ENCODE results near the gene BTN3A1.

Gene BTN3A1

DNA sequence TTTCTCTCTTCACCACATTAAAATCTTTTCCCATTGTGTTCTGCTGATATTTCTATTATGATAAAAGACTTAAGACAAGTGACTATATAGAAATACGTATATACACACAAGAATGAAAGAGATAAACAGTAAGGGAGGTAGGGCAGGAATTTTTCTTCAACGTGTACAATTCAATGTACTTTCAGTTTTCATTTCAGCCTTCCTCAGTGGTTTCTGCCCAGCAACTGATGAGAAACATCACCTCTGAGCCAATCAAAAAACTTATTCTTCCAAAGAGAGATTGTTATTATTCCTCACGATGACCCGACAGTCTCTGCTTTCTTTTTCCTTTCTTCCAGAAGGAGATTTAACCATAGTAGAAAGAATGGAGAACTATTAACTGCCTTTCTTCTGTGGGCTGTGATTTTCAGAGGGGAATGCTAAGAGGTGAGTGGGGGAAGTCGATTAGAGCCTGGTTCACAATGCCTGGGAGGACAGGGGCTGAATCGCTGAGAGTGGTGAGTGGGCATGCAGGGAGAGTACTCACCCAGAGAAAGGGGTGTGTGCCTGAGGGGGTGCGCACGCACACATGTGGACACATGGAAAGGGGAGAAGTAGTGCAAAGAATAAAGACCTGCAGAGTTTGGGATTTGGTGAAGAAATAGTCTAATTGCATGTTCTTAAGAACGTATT lies at the start of gene BTN3A1:
Gene BTN3A1 (plus strand): TSS at position 289 of the 672 bp plus-strand sequence. CDS start 3,289 bp downstream, outside the sequence.
- H3K27ac ChIP-seq (ENCODE audit: low read depth, low read length), result no peak within 1 kb of the TSS
- peaks cover 24% of the 10 kb centered on the region for H3K4me1 ChIP-seq (ENCODE audit: control insufficient read depth, low read length)

DNA sequence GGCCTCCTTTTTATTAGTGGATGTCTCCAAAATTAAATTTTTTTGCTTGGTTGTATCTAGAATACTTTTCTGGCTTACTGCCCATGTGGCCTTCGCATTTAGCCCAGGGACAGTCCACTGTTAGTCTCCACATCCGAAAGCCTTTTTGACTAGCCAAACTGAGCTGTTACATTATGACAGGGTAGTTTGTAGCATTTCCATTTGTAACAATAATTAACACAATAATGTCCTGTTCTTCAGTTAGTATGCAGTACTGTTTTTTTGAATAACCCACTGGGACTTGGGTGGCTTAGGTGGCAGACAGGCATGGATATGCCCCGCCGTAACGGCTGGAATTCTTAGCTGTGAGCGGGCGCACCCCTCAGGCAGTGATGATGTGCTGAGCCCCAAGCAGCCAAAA lies 49.8 kb upstream of the BTN3A1 start:
- TF ChIP-seq EZH2phosphoT487 (IDR thresholded peaks at IDR 0.05; ENCODE audit: borderline replicate concordance, low read length), result no peak
- no peak for TF ChIP-seq CTCF (IDR thresholded peaks at IDR 0.05; ENCODE audit: low read depth, low read length, poor library complexity, severe bottlenecking)
- no peaks in the 10 kb centered on the region for H3K79me2 ChIP-seq (ENCODE audit: control insufficient read depth, low read length)
- no peaks in the 10 kb centered on the region for H3K4me1 ChIP-seq (ENCODE audit: control insufficient read depth, low read length)
- H3K4me2 ChIP-seq (ENCODE audit: low read length), result no peak overlapping the region
- no peaks in the 10 kb centered on the region for H3K9me3 ChIP-seq (ENCODE audit: control insufficient read depth, insufficient read depth, low read length)
- no peak overlapping the region for H3K4me3 ChIP-seq (ENCODE audit: low read length)
- H3K27ac ChIP-seq (ENCODE audit: low read depth, low read length), result no peak overlapping the region
- H3K36me3 ChIP-seq (ENCODE audit: control insufficient read depth, low read length), result no peaks in the 10 kb centered on the region
- no peaks in the 10 kb centered on the region for H3F3A ChIP-seq (ENCODE audit: control insufficient read depth, insufficient read depth)
- H3K9me2 ChIP-seq (replicated peaks; ENCODE audit: control insufficient read depth, low read length), result no peaks in the 10 kb centered on the region
- H4K20me1 ChIP-seq (ENCODE audit: control insufficient read depth, insufficient read depth, low read depth, low read length), result no peaks in the 10 kb centered on the region
- H3K27me3 ChIP-seq (ENCODE audit: control insufficient read depth, low read length), result peaks cover 14% of the 10 kb centered on the region; the same call in 1 of the 2 replicates

More for the DNA sequence above, at the start of gene BTN3A1:
- Histone ChIP-seq H4K20me1 (ENCODE audit: control insufficient read depth, insufficient read depth, low read depth, low read length) (no peaks in the 10 kb centered on the region), H3K36me3 (ENCODE audit: control insufficient read depth, low read length) (no peaks in the 10 kb centered on the region), H3K9me2 (replicated peaks; ENCODE audit: control insufficient read depth, low read length) (no peaks in the 10 kb centered on the region), H3K4me2 (ENCODE audit: low read length) (peak within 1 kb of the TSS; percentile 92), H3K9me3 (ENCODE audit: control insufficient read depth, insufficient read depth, low read length) (no peaks in the 10 kb centered on the region), H3K79me2 (ENCODE audit: control insufficient read depth, low read length) (no peaks in the 10 kb centered on the region), H3F3A (ENCODE audit: control insufficient read depth, insufficient read depth) (no peaks in the 10 kb centered on the region), H3K4me3 (ENCODE audit: low read length) (peak within 1 kb of the TSS; percentile 88), H3K27me3 (ENCODE audit: control insufficient read depth, low read length) (no peaks in the 10 kb centered on the region)
- TF ChIP-seq CTCF (IDR thresholded peaks at IDR 0.05; ENCODE audit: low read depth, low read length, poor library complexity, severe bottlenecking), result no peak
- TF ChIP-seq EZH2phosphoT487 (IDR thresholded peaks at IDR 0.05; ENCODE audit: borderline replicate concordance, low read length), result no peak

DNA sequence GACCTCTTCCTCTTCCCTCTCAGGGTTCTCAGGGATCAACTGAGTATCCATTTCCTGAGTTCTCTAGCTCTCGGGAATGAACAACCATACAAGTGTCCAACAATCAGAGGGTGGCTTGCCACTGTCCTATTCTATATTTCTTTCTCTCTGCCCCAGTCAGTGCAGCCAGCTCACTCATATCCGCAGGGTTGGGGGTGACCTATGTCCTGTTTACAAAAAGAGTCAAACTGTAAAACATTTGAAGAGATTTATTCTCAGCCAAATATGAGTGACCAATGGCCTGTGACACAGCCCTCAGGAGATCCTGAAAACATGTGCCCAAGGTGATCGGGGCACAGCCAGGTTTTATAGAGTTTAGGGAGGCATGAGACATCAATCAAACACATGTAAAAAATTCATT lies 47.9 kb upstream of the BTN3A1 start:
- H3K4me2 ChIP-seq (ENCODE audit: low read length), result no peak overlapping the region
- no peaks in the 10 kb centered on the region for H3F3A ChIP-seq (ENCODE audit: control insufficient read depth, insufficient read depth)
- no peaks in the 10 kb centered on the region for H3K9me2 ChIP-seq (replicated peaks; ENCODE audit: control insufficient read depth, low read length)
- no peak overlapping the region for H3K4me3 ChIP-seq (ENCODE audit: low read length)
- TF ChIP-seq CTCF (IDR thresholded peaks at IDR 0.05; ENCODE audit: low read depth, low read length, poor library complexity, severe bottlenecking), result no peak
- H3K9me3 ChIP-seq (ENCODE audit: control insufficient read depth, insufficient read depth, low read length), result no peaks in the 10 kb centered on the region
- H3K36me3 ChIP-seq (ENCODE audit: control insufficient read depth, low read length), result no peaks in the 10 kb centered on the region
- peaks cover 10% of the 10 kb centered on the region; the same call in 1 of the 2 replicates for H3K27me3 ChIP-seq (ENCODE audit: control insufficient read depth, low read length)
- peaks cover 9% of the 10 kb centered on the region for H3K4me1 ChIP-seq (ENCODE audit: control insufficient read depth, low read length)
- H3K79me2 ChIP-seq (ENCODE audit: control insufficient read depth, low read length), result no peaks in the 10 kb centered on the region
- H3K27ac ChIP-seq (ENCODE audit: low read depth, low read length), result no peak overlapping the region
- H4K20me1 ChIP-seq (ENCODE audit: control insufficient read depth, insufficient read depth, low read depth, low read length), result no peaks in the 10 kb centered on the region

Data from DOHH2 (cell line).